SK-N-SH treated with all-trans-retinoic acid at 6 μM for 48 hours (cell line): ENCODE measurements around the gene FAM43A.

ENCODE experiments used
- CSDC2 ChIP-seq: fragments of 250-450 bp; sonication (Bioruptor Pico); IDR thresholded peaks from 2 replicates; pipeline ENCODE4 v1.5.0; 2020; ENCODE audit warnings: mild to moderate bottlenecking, moderate library complexity
- CSRNP3 ChIP-seq: fragments of 250-450 bp; sonication (Bioruptor Pico); IDR thresholded peaks from 2 replicates; pipeline ENCODE4 v1.5.1; 2021; ENCODE audit warnings: mild to moderate bottlenecking, moderate library complexity
- GLIS3 ChIP-seq: fragments of 250-450 bp; sonication (Bioruptor Pico); IDR thresholded peaks from 2 replicates; pipeline ENCODE4 v1.5.0; 2020; ENCODE audit warnings: mild to moderate bottlenecking, moderate library complexity
- ISL1 ChIP-seq: fragments of 250-450 bp; sonication (Bioruptor Pico); IDR thresholded peaks from 2 replicates; pipeline ENCODE4 v2.1.2; 2022; ENCODE audit warnings: mild to moderate bottlenecking, moderate library complexity
- OSR1 ChIP-seq: fragments of 250-450 bp; sonication (Bioruptor Pico); IDR thresholded peaks from 2 replicates; pipeline ENCODE4 v1.8.0; 2022; ENCODE audit warnings: moderate library complexity, mild to moderate bottlenecking, inconsistent platforms
- TCF4 ChIP-seq: fragments of 250-450 bp; sonication (Bioruptor Pico); IDR thresholded peaks from 2 replicates; pipeline ENCODE4 v1.8.0; 2021; ENCODE audit warnings: mild to moderate bottlenecking, moderate library complexity, borderline replicate concordance
- TOX ChIP-seq: fragments of 250-450 bp; sonication (Bioruptor Pico); IDR thresholded peaks from 2 replicates; pipeline ENCODE4 v1.8.0; 2021; ENCODE audit warnings: mild to moderate bottlenecking, moderate library complexity, borderline replicate concordance
- ZFP3 ChIP-seq: fragments of 250-450 bp; sonication (Bioruptor Pico); IDR thresholded peaks from 2 replicates; pipeline ENCODE4 v1.5.0; 2020; ENCODE audit warnings: mild to moderate bottlenecking, moderate library complexity
- TF ChIP-seq, protein P1 (sequence below): fragments of 250-450 bp; sonication (Bioruptor Pico); IDR thresholded peaks from 2 replicates; pipeline ENCODE4 v1.8.0; 2021; ENCODE audit warnings: low read depth, mild to moderate bottlenecking, moderate library complexity, borderline replicate concordance
- TF ChIP-seq, protein P2 (sequence below): fragments of 250-450 bp; sonication (Bioruptor Pico); IDR thresholded peaks from 2 replicates; pipeline ENCODE4 v1.8.0; 2020; ENCODE audit warnings: mild to moderate bottlenecking, moderate library complexity, borderline replicate concordance

GRCh38 chr3:194713299-194714136 lies 27.8 kb downstream of the FAM43A start:
- no peak for TF ChIP-seq TOX (CRISPR knock-in tag)
- TF ChIP-seq ISL1 (CRISPR knock-in tag) = no peak
- TF ChIP-seq, protein P1, sequence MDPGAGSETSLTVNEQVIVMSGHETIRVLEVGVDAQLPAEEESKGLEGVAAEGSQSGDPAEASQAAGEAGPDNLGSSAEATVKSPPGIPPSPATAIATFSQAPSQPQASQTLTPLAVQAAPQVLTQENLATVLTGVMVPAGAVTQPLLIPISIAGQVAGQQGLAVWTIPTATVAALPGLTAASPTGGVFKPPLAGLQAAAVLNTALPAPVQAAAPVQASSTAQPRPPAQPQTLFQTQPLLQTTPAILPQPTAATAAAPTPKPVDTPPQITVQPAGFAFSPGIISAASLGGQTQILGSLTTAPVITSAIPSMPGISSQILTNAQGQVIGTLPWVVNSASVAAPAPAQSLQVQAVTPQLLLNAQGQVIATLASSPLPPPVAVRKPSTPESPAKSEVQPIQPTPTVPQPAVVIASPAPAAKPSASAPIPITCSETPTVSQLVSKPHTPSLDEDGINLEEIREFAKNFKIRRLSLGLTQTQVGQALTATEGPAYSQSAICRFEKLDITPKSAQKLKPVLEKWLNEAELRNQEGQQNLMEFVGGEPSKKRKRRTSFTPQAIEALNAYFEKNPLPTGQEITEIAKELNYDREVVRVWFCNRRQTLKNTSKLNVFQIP (CRISPR knock-in tag) = no peak
- TF ChIP-seq CSRNP3 (CRISPR knock-in tag) = no peak
- TF ChIP-seq GLIS3 = no peak
- TF ChIP-seq CSDC2 (CRISPR knock-in tag) = no peak
- no peak for TF ChIP-seq ZFP3
- no peak for TF ChIP-seq OSR1
- TF ChIP-seq, protein P2, sequence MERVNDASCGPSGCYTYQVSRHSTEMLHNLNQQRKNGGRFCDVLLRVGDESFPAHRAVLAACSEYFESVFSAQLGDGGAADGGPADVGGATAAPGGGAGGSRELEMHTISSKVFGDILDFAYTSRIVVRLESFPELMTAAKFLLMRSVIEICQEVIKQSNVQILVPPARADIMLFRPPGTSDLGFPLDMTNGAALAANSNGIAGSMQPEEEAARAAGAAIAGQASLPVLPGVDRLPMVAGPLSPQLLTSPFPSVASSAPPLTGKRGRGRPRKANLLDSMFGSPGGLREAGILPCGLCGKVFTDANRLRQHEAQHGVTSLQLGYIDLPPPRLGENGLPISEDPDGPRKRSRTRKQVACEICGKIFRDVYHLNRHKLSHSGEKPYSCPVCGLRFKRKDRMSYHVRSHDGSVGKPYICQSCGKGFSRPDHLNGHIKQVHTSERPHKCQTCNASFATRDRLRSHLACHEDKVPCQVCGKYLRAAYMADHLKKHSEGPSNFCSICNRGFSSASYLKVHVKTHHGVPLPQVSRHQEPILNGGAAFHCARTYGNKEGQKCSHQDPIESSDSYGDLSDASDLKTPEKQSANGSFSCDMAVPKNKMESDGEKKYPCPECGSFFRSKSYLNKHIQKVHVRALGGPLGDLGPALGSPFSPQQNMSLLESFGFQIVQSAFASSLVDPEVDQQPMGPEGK = no peak
- TF ChIP-seq TCF4 (CRISPR knock-in tag) = no peak
